GM19467 (cell line): ENCODE measurements around the gene ZNF425.
"Not testable (repeated sequence)": the region's sequence is repeated elsewhere in the genome, so short reads cannot be mapped to it uniquely, and the experiment has no call there.

Experiments
- ATAC-seq: cut with Tn5 transposase; IDR thresholded peaks from one replicate; pipeline ENCODE4 v1.9.1; 2021; ENCODE audit warnings: mild to moderate bottlenecking, moderate library complexity; ENCODE audit not compliant: unreplicated experiment

The ZNF425 gene

GRCh38 chr7:149074116-149074885, 51.8 kb downstream of the ZNF425 start:
- no peak for ATAC-seq

- ATAC-seq = no peak
Measured at GRCh38 chr7:149072438-149072775, 53.7 kb downstream of the ZNF425 start.

GRCh38 chr7:149071641-149072437, 54.3 kb downstream of the ZNF425 start:
- ATAC-seq = no peak

GRCh38 chr7:149071182-149071635, 54.9 kb downstream of the ZNF425 start:
- no peak for ATAC-seq

GRCh38 chr7:149070372-149071125, 55.6 kb downstream of the ZNF425 start:
- no peak for ATAC-seq

- ATAC-seq = no peak
Measured at GRCh38 chr7:149067869-149068268, 58.3 kb downstream of the ZNF425 start.

GRCh38 chr7:149063476-149063875, 62.6 kb downstream of the ZNF425 start:
- ATAC-seq = no peak

- not testable (repeated sequence) for ATAC-seq
Measured at GRCh38 chr7:149062217-149062899, 63.8 kb downstream of the ZNF425 start.

GRCh38 chr7:149060156-149060555, 66.0 kb downstream of the ZNF425 start:
- ATAC-seq = no peak

- no peak for ATAC-seq
Measured at GRCh38 chr7:149053885-149054284, 72.2 kb downstream of the ZNF425 start.

- ATAC-seq = no peak
Measured at GRCh38 chr7:149053384-149053783, 72.7 kb downstream of the ZNF425 start.
